H1 (cell line): ENCODE measurements around the gene KERA. TPM values are rescaled to one million over a fixed set of nuclear protein-coding genes. Genes with fewer than 3 reads are reported as not detected.

Experiments used
- CTCF ChIA-PET: fragments of 300-600 bp; sonication (Branson Sonifier 250); formaldehyde crosslinking; loops from one replicate; lab custom pipeline; 2021; ENCODE audit not compliant: partially characterized antibody; lab: Charles Lee
- POLR2A ChIA-PET: fragments of 300-600 bp; sonication (Branson Sonifier 250); formaldehyde crosslinking; loops from one replicate; lab custom pipeline; 2021; ENCODE audit warnings: inconsistent platforms; ENCODE audit not compliant: partially characterized antibody; lab: Charles Lee
- DNase-seq, 2 experiments: peaks; one replicate each; pipeline versions ENCODE4 v3.0.0 to v3.0.0-alpha.2; 2010 to 2022; ENCODE audit warnings: low spot score in 2 of 2, low read depth in 1 of 2, mixed read lengths in 1 of 2
- FAIRE-seq: peaks from 2 replicates; lab custom pipeline; 2011; peaks lifted over from hg19 to GRCh38; lab: Jason Lieb, UNC
- H2AFZ ChIP-seq: 2 replicates; pipeline ENCODE4 v1.8.1; 2012; ENCODE audit warnings: low read length, inconsistent platforms
- H2AK5ac ChIP-seq: 2 replicates; pipeline ENCODE4 v1.6.1; 2013; ENCODE audit warnings: low read depth, low read length
- H2BK120ac ChIP-seq: replicated peaks from 2 replicates; pipeline ENCODE3; 2013; ENCODE audit warnings: low read depth, low read length, inconsistent platforms
- H2BK12ac ChIP-seq: 2 replicates; pipeline ENCODE4 v1.6.1; 2013; ENCODE audit warnings: low read depth, low read length
- H2BK15ac ChIP-seq: 2 replicates; pipeline ENCODE4 v1.6.1; 2013; ENCODE audit warnings: low read length
- H2BK20ac ChIP-seq: 2 replicates; pipeline ENCODE4 v1.6.1; 2013; ENCODE audit warnings: low read length
- H2BK5ac ChIP-seq: 2 replicates; pipeline ENCODE4 v1.6.1; 2013; ENCODE audit warnings: low read depth, low read length
- H3K14ac ChIP-seq: 2 replicates; pipeline ENCODE4 v1.6.1; 2013; ENCODE audit warnings: inconsistent platforms; ENCODE audit not compliant: insufficient read length
- H3K18ac ChIP-seq: 2 replicates; pipeline ENCODE4 v1.6.1; 2013; ENCODE audit warnings: low read length; ENCODE audit errors: extremely low read depth
- H3K23ac ChIP-seq: 2 replicates; pipeline ENCODE4 v1.6.1; 2013; ENCODE audit warnings: inconsistent platforms; ENCODE audit not compliant: insufficient read length
- H3K23me2 ChIP-seq: 2 replicates; pipeline ENCODE4 v1.6.1; 2013; ENCODE audit warnings: low read depth, low read length
- H3K27ac ChIP-seq: 2 replicates; pipeline ENCODE4 v1.6.1; 2011; ENCODE audit warnings: low read depth, low read length, inconsistent platforms
- H3K27me3 ChIP-seq, 4 experiments: replicated peaks in 1 of 4; 1 replicate in 1 of 4; 2 replicates in 3 of 4; pipeline versions ENCODE4 v1.6.1 to v1.8.1; 2011 to 2013; ENCODE audit warnings: low read length in 3 of 4, mild to moderate bottlenecking in 3 of 4, inconsistent platforms in 2 of 4, mixed read lengths in 2 of 4, moderate library complexity in 1 of 4; ENCODE audit not compliant: control insufficient read depth in 3 of 4, insufficient read depth in 3 of 4; ENCODE audit errors: extremely low read depth in 1 of 4
- H3K36me3 ChIP-seq, 4 experiments: 2 replicates each; pipeline versions ENCODE4 v1.6.1 to v1.8.1; 2011 to 2013; ENCODE audit warnings: mild to moderate bottlenecking in 4 of 4, low read length in 3 of 4, moderate library complexity in 2 of 4, control low read depth in 1 of 4, inconsistent platforms in 1 of 4; ENCODE audit not compliant: insufficient read depth in 4 of 4, control insufficient read depth in 2 of 4
- H3K4ac ChIP-seq: replicated peaks from 2 replicates; pipeline ENCODE3; 2013; ENCODE audit warnings: low read length, low read depth, mixed read lengths, inconsistent platforms; ENCODE audit not compliant: insufficient read length
- H3K4me1 ChIP-seq, 4 experiments: replicated peaks in 1 of 4; 1 replicate in 1 of 4; 2 replicates in 3 of 4; pipeline versions ENCODE4 v1.6.1 to v1.8.1; 2011 to 2013; ENCODE audit warnings: low read length in 3 of 4, inconsistent platforms in 2 of 4, mixed read lengths in 1 of 4; ENCODE audit not compliant: insufficient read depth in 4 of 4, control insufficient read depth in 3 of 4
- H3K4me2 ChIP-seq, 2 experiments: 2 replicates each; pipeline versions ENCODE4 v1.6.1 to v1.8.1; 2011 to 2013; ENCODE audit warnings: low read depth in 2 of 2, low read length in 2 of 2, control low read depth in 1 of 2, inconsistent platforms in 1 of 2, mild to moderate bottlenecking in 1 of 2; ENCODE audit not compliant: insufficient read depth in 1 of 2
- H3K4me3 ChIP-seq, 4 experiments: fragments of 200-600, 300-600 bp in 1 of 4; sonication (generic), shearing (Covaris generic), sonication (Bioruptor Twin) in 1 of 4; 2 replicates each; pipeline versions ENCODE4 v1.5.1 to v1.8.1; 2011 to 2016; ENCODE audit warnings: low read length in 4 of 4, low read depth in 3 of 4, control low read depth in 2 of 4, inconsistent platforms in 2 of 4, mild to moderate bottlenecking in 2 of 4, mixed read lengths in 1 of 4, moderate library complexity in 1 of 4; ENCODE audit not compliant: insufficient read depth in 2 of 4; ENCODE audit errors: extremely low read depth in 1 of 4
- H3K56ac ChIP-seq: replicated peaks from 2 replicates; pipeline ENCODE3; 2013; ENCODE audit warnings: low read depth, mild to moderate bottlenecking, mixed read lengths, low read length, inconsistent platforms; ENCODE audit not compliant: insufficient read length
- H3K79me1 ChIP-seq: 2 replicates; pipeline ENCODE4 v1.6.1; 2013; ENCODE audit warnings: low read depth, low read length, control low read depth
- H3K79me2 ChIP-seq, 2 experiments: 2 replicates each; pipeline versions ENCODE4 v1.6.1 to v1.8.1; 2012 to 2013; ENCODE audit warnings: low read length in 2 of 2, mild to moderate bottlenecking in 2 of 2, inconsistent platforms in 1 of 2; ENCODE audit not compliant: insufficient read depth in 2 of 2, control insufficient read depth in 1 of 2
- H3K9ac ChIP-seq, 4 experiments: replicated peaks in 1 of 4; 1 replicate in 1 of 4; 2 replicates in 3 of 4; pipeline versions ENCODE4 v1.6.1 to v1.8.1; 2011 to 2013; ENCODE audit warnings: low read depth in 3 of 4, low read length in 3 of 4, control low read depth in 2 of 4, mild to moderate bottlenecking in 2 of 4, moderate library complexity in 2 of 4, inconsistent platforms in 1 of 4; ENCODE audit errors: extremely low read depth in 1 of 4
- H3K9me3 ChIP-seq, 2 experiments: 2 replicates each; pipeline versions ENCODE4 v1.6.1 to v1.8.1; 2012 to 2013; ENCODE audit warnings: mild to moderate bottlenecking in 2 of 2, moderate library complexity in 2 of 2, control low read depth in 1 of 2, inconsistent platforms in 1 of 2, low read depth in 1 of 2, low read length in 1 of 2, mixed read lengths in 1 of 2; ENCODE audit not compliant: insufficient read depth in 2 of 2
- H4K20me1 ChIP-seq, 2 experiments: replicated peaks in 1 of 2; 2 replicates each; pipeline versions ENCODE3 to v1.8.1; 2011 to 2013; ENCODE audit warnings: inconsistent platforms in 2 of 2, low read length in 2 of 2, mild to moderate bottlenecking in 1 of 2; ENCODE audit not compliant: insufficient read depth in 2 of 2, control insufficient read depth in 1 of 2
- H4K5ac ChIP-seq: 2 replicates; pipeline ENCODE4 v1.6.1; 2013; ENCODE audit warnings: low read length, low read depth, mixed read lengths, inconsistent platforms; ENCODE audit not compliant: insufficient read length
- H4K8ac ChIP-seq: 2 replicates; pipeline ENCODE4 v1.8.0; 2013; ENCODE audit warnings: mild to moderate bottlenecking, moderate library complexity, low read length, inconsistent platforms; ENCODE audit not compliant: insufficient read depth; ENCODE audit errors: extremely low read depth
- H4K91ac ChIP-seq: replicated peaks from 2 replicates; pipeline ENCODE3; 2013; ENCODE audit warnings: low read length, mixed read lengths, inconsistent platforms; ENCODE audit not compliant: insufficient read length
- CHD2 ChIP-seq: IDR thresholded peaks from 2 replicates; pipeline ENCODE4 v1.6.1; 2012; ENCODE audit warnings: low read length, improper control_type of control experiment
- RXRA ChIP-seq: IDR thresholded peaks from 2 replicates; pipeline ENCODE4 v1.6.1; 2011; ENCODE audit warnings: low read depth, mild to moderate bottlenecking, low read length, moderate library complexity; ENCODE audit not compliant: insufficient read depth
- SUZ12 ChIP-seq: fragments of 200-600 bp; sonication (generic); IDR thresholded peaks from 2 replicates; pipeline ENCODE4 v1.6.1; 2012; ENCODE audit warnings: mild to moderate bottlenecking, inconsistent platforms, low read length, moderate library complexity, mixed read lengths
- WGBS, 2 experiments: shearing (Covaris generic) in 1 of 2; methylation state at CpG; one replicate each; pipeline versions ENCODE4 v1.1.6 to v1.1.7; 2013 to 2015; ENCODE audit warnings: low lambda C conversion rate in 2 of 2, mixed read lengths in 2 of 2, inconsistent platforms in 1 of 2, low coverage in 1 of 2, missing lambda C conversion rate in 1 of 2; ENCODE audit not compliant: insufficient replicate concordance in 2 of 2, insufficient coverage in 1 of 2, insufficient read length in 1 of 2; ENCODE audit errors: extremely low coverage in 1 of 2, missing lambda C conversion rate in 1 of 2; 5-methylcytosine and 5-hydroxymethylcytosine counted together
- polyA plus RNA-seq, 7 experiments: library from polyadenylated mRNA; depleted of rRNA in 3 of 7; stranded (reverse) in 5 of 7; unstranded in 2 of 7; fragments of >200 nt in 5 of 7; fragments of 200-250 nt in 2 of 7; gene quantifications; 1 replicate in 5 of 7; 2 replicates in 1 of 7; 4 replicates in 1 of 7; pipeline versions ENCODE4 v1.2.1 to v1.2.3, GENCODE V29; 2011 to 2013; ENCODE audit warnings: missing spikeins in 2 of 7, mixed read lengths in 2 of 7
- total RNA-seq: library from RNA; stranded (reverse); fragmentation: NEBNext Ultra II Directional; extraction: Animal tissue kit (Norgen Biotek cat#: 25700); gene quantifications from 2 replicates; pipeline ENCODE4 v1.2.1, GENCODE V29; 2021

Gene KERA
- total and polyA plus RNA-seq, 2 of the 8 experiments (the other 6 are each of a cell fraction or from before 2014, with no cell fraction given): not detected

- H2AK5ac ChIP-seq: no peak overlapping the region
- no peak overlapping the region for H2BK120ac ChIP-seq
- no peaks in the 10 kb centered on the region for H3K79me2 ChIP-seq
- H2BK5ac ChIP-seq: no peak overlapping the region
- H2BK12ac ChIP-seq: no peak overlapping the region
- no peak overlapping the region for H2BK20ac ChIP-seq
- H3K79me1 ChIP-seq: no peaks in the 10 kb centered on the region
- no peaks in the 10 kb centered on the region for H4K20me1 ChIP-seq
- H3K56ac ChIP-seq: no peak overlapping the region
- no peak overlapping the region for H4K91ac ChIP-seq
- H3K4ac ChIP-seq: no peak overlapping the region
- ChIA-PET POLR2A (no interaction called here), CTCF (interaction anchor here (1.3 kb wide), 1 partner anchor 16 kb away, joined by 3 read pairs; no protein-coding TSS in a partner anchor)
- H4K5ac ChIP-seq: no peak overlapping the region
- WGBS, 2 experiments: 94% methylated on average over 2 of the region's 2 CpGs; no CpG with 5 or more reads in 1 of the 2 experiments
- no peaks in the 10 kb centered on the region for H3K23me2 ChIP-seq
- no peak overlapping the region for H3K23ac ChIP-seq
- no peak overlapping the region for H3K4me2 ChIP-seq
- H3K27me3 ChIP-seq: no peaks in the 10 kb centered on the region
- H3K36me3 ChIP-seq: no peaks in the 10 kb centered on the region
- no peak overlapping the region for H4K8ac ChIP-seq
- H3K14ac ChIP-seq: no peak overlapping the region
- no peak overlapping the region for H3K18ac ChIP-seq
- FAIRE-seq: no peak
- no peak overlapping the region for H2AFZ ChIP-seq
- H3K27ac ChIP-seq: no peak overlapping the region
- H3K9ac ChIP-seq: no peak overlapping the region
- no peak overlapping the region for H2BK15ac ChIP-seq
- DNase-seq: no peak
- no peaks in the 10 kb centered on the region for H3K9me3 ChIP-seq
- no peaks in the 10 kb centered on the region for H3K4me1 ChIP-seq
- no peak overlapping the region for H3K4me3 ChIP-seq
- TF ChIP-seq CHD2 (no peak), SUZ12 (no peak), RXRA (no peak)
These were observed 1.3 kb downstream of the KERA start for GRCh38 chr12:91056488-91056887.
